ENCODE results near the gene ROBO2.

Gene ROBO2

DNA sequence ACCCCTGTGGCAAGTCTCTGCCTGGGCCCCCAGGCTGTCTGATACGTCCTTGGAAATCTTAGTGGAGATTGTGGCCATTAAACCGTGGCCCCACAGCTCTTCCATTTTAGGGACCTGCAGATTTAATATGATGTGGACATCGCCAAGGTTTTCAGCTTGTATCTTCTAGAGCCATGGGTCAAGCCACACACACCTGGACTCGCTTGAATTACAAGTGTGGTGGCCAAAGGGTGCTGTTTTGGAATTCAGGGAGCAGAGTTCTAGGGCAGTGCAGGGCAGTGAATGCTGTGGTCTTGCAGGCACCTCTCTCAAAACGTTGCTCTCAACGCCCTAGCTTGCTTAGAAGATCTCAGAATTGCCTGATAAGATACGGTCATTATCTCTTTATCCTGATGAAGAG, 211.2 kb downstream of the ROBO2 start:
- no peak for DNase-seq
- ChIA-PET POLR2A (no interaction called here), CTCF (no interaction called here)
- Histone ChIP-seq H3K9me3 (ENCODE audit: control extremely low read depth in 1 of 5, control insufficient read depth in 4 of 5, insufficient read depth in 2 of 5, low read depth in 1 of 5, low read length in 4 of 5) (no peaks in the 10 kb centered on the region), H3K27me3 (replicated peaks in 2 of 5; ENCODE audit: control insufficient read depth in 4 of 5, insufficient read depth in 5 of 5, low read length in 4 of 5) (peaks cover 0 to 5% (median 0%) of the 10 kb centered on the region in 5 experiments), H3K36me3 (ENCODE audit: control insufficient read depth in 4 of 4, insufficient read depth in 4 of 4, low read length in 3 of 4) (no peaks in the 10 kb centered on the region), H3K4me3 (ENCODE audit: control insufficient read depth in 1 of 7, extremely low read depth in 1 of 7, insufficient read depth in 4 of 7, low read depth in 2 of 7, low read length in 6 of 7) (no peak overlapping the region), H3K4me1 (ENCODE audit: control extremely low read depth in 1 of 4, control insufficient read depth in 4 of 4, insufficient read depth in 4 of 4, low read length in 3 of 4) (no peaks in the 10 kb centered on the region), H3K27ac (ENCODE audit: insufficient read depth in 1 of 2, low read depth in 1 of 2, low read length in 2 of 2, poor library complexity in 1 of 2, severe bottlenecking in 2 of 2) (no peak overlapping the region)
- 93% methylated on average over 7 of the region's 7 CpGs for WGBS (ENCODE audit: insufficient coverage)

DNA sequence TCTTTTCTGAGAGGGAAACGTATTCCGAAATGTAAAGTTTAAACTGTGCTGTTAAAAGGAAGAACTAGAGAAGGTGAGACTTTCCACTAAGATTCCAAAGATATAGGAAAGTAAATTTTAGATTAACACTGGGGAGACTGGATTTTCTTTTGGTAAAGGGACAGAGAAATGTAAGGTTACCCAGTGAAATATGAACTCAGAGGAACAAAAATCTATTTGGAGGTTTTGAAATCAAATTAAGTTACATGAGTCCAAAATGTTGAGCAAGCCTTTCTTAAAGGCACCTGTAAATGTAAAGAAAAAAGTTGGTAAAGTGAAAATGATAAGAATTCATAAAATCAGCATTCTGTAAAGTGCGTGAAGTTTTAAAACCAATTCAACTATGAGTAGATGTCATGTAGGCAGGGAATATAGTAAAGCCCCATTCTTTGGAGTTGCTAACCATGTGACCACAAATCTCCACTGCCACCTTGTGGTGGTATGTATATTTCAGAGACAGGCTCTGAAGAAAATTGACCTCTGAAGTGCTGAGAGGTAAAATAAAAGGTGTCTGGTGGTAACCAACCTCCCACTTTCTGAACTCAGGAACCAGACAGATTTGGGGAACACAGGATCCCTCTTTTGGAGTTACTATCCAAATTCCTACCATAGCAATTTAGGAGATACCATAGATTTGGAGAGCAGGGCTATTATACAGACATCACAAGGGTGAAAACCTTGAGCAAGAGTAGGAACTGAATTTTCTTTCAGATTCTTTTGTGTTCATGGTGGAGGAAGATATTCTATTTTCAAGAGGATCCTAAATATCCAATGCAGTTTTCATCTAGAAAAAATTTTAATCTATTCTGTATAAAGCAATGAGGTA, 215.3 kb downstream of the ROBO2 start:
- POLR2A ChIA-PET: no interaction called here
- Histone ChIP-seq H3K4me1 (ENCODE audit: control extremely low read depth in 1 of 4, control insufficient read depth in 4 of 4, insufficient read depth in 4 of 4, low read length in 3 of 4) (no peaks in the 10 kb centered on the region), H3K36me3 (ENCODE audit: control insufficient read depth in 4 of 4, insufficient read depth in 4 of 4, low read length in 3 of 4) (no peaks in the 10 kb centered on the region), H3K9me3 (ENCODE audit: control extremely low read depth in 1 of 5, control insufficient read depth in 4 of 5, insufficient read depth in 2 of 5, low read depth in 1 of 5, low read length in 4 of 5) (no peaks in the 10 kb centered on the region), H3K4me3 (ENCODE audit: control insufficient read depth in 1 of 7, extremely low read depth in 1 of 7, insufficient read depth in 4 of 7, low read depth in 2 of 7, low read length in 6 of 7) (no peak overlapping the region), H3K27me3 (replicated peaks in 2 of 5; ENCODE audit: control insufficient read depth in 4 of 5, insufficient read depth in 5 of 5, low read length in 4 of 5) (peaks cover 0 to 5% (median 0%) of the 10 kb centered on the region in 5 experiments), H3K27ac (ENCODE audit: insufficient read depth in 1 of 2, low read depth in 1 of 2, low read length in 2 of 2, poor library complexity in 1 of 2, severe bottlenecking in 2 of 2) (no peak overlapping the region)
- peak; percentile 34 to 62 (median 54) for DNase-seq
- CTCF ChIA-PET: interaction anchor here (1.0 to 2.6 kb wide), 2 partner anchors 18 to 217 kb away, joined by 4 to 12 read pairs; no protein-coding TSS in a partner anchor
- 100% methylated on average over 1 of the region's 3 CpGs for WGBS (ENCODE audit: insufficient coverage)

GRCh38 chr3:77256584-77257503, 216.9 kb downstream of the ROBO2 start:
- Histone ChIP-seq H3K27ac (ENCODE audit: insufficient read depth in 1 of 2, low read depth in 1 of 2, low read length in 2 of 2, poor library complexity in 1 of 2, severe bottlenecking in 2 of 2) (no peak overlapping the region), H3K36me3 (ENCODE audit: control insufficient read depth in 4 of 4, insufficient read depth in 4 of 4, low read length in 3 of 4) (no peaks in the 10 kb centered on the region), H3K9me3 (ENCODE audit: control extremely low read depth in 1 of 5, control insufficient read depth in 4 of 5, insufficient read depth in 2 of 5, low read depth in 1 of 5, low read length in 4 of 5) (no peaks in the 10 kb centered on the region), H3K27me3 (replicated peaks in 2 of 5; ENCODE audit: control insufficient read depth in 4 of 5, insufficient read depth in 5 of 5, low read length in 4 of 5) (peaks cover 0 to 2% (median 0%) of the 10 kb centered on the region in 5 experiments), H3K4me1 (ENCODE audit: control extremely low read depth in 1 of 4, control insufficient read depth in 4 of 4, insufficient read depth in 4 of 4, low read length in 3 of 4) (no peaks in the 10 kb centered on the region), H3K4me3 (ENCODE audit: control insufficient read depth in 1 of 7, extremely low read depth in 1 of 7, insufficient read depth in 4 of 7, low read depth in 2 of 7, low read length in 6 of 7) (no peak overlapping the region)
- no peak for DNase-seq
- WGBS (ENCODE audit: insufficient coverage): 88% methylated on average over 7 of the region's 9 CpGs
- POLR2A ChIA-PET: no interaction called here
- CTCF ChIA-PET: interaction anchor here (1.4 to 2.6 kb wide), 2 partner anchors 13 to 218 kb away, joined by 3 to 12 read pairs; no protein-coding TSS in a partner anchor

DNA sequence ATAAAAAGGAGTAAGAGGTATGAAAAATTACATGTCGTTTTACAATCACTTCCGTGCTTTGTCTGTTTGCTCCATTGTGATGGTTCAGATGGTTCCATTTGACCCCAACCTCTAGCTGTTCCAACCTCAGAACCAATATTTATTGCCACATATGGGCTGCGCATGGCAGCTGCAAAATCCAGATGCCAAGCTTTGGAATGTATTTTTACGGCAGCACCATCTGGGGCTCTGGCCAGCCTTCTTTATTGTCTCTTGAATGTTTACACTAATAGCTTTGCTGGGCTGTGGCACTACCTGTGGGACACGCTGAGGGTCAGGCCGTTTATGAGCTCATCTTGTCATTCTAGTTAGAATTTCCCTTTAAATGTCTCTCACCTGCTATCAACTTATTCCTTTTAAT, 219.8 kb downstream of the ROBO2 start:
- no peak for DNase-seq
- Histone ChIP-seq H3K36me3 (ENCODE audit: control insufficient read depth in 4 of 4, insufficient read depth in 4 of 4, low read length in 3 of 4) (no peaks in the 10 kb centered on the region), H3K4me3 (ENCODE audit: control insufficient read depth in 1 of 7, extremely low read depth in 1 of 7, insufficient read depth in 4 of 7, low read depth in 2 of 7, low read length in 6 of 7) (no peak overlapping the region), H3K4me1 (ENCODE audit: control extremely low read depth in 1 of 4, control insufficient read depth in 4 of 4, insufficient read depth in 4 of 4, low read length in 3 of 4) (no peaks in the 10 kb centered on the region), H3K27me3 (replicated peaks in 2 of 5; ENCODE audit: control insufficient read depth in 4 of 5, insufficient read depth in 5 of 5, low read length in 4 of 5) (no peaks in the 10 kb centered on the region), H3K9me3 (ENCODE audit: control extremely low read depth in 1 of 5, control insufficient read depth in 4 of 5, insufficient read depth in 2 of 5, low read depth in 1 of 5, low read length in 4 of 5) (no peaks in the 10 kb centered on the region), H3K27ac (ENCODE audit: insufficient read depth in 1 of 2, low read depth in 1 of 2, low read length in 2 of 2, poor library complexity in 1 of 2, severe bottlenecking in 2 of 2) (no peak overlapping the region)
- 86% methylated on average over 4 of the region's 6 CpGs for WGBS (ENCODE audit: insufficient coverage)
- POLR2A ChIA-PET: no interaction called here
- CTCF ChIA-PET: no interaction called here

- CTCF ChIA-PET: no interaction called here
- no peaks in the 10 kb centered on the region for H3K27me3 ChIP-seq (replicated peaks in 2 of 5; ENCODE audit: control insufficient read depth in 4 of 5, insufficient read depth in 5 of 5, low read length in 4 of 5)
- H3K36me3 ChIP-seq (ENCODE audit: control insufficient read depth in 4 of 4, insufficient read depth in 4 of 4, low read length in 3 of 4): no peaks in the 10 kb centered on the region
- WGBS (ENCODE audit: insufficient coverage): no CpG with 5 or more reads among the region's 2 CpGs
- no peak overlapping the region for H3K27ac ChIP-seq (ENCODE audit: insufficient read depth in 1 of 2, low read depth in 1 of 2, low read length in 2 of 2, poor library complexity in 1 of 2, severe bottlenecking in 2 of 2)
- H3K4me3 ChIP-seq (ENCODE audit: control insufficient read depth in 1 of 7, extremely low read depth in 1 of 7, insufficient read depth in 4 of 7, low read depth in 2 of 7, low read length in 6 of 7): no peak overlapping the region
- no peaks in the 10 kb centered on the region for H3K9me3 ChIP-seq (ENCODE audit: control extremely low read depth in 1 of 5, control insufficient read depth in 4 of 5, insufficient read depth in 2 of 5, low read depth in 1 of 5, low read length in 4 of 5)
- no peak for DNase-seq
- POLR2A ChIA-PET: no interaction called here
- H3K4me1 ChIP-seq (ENCODE audit: control extremely low read depth in 1 of 4, control insufficient read depth in 4 of 4, insufficient read depth in 4 of 4, low read length in 3 of 4): no peaks in the 10 kb centered on the region
Observed at GRCh38 chr3:77262361-77262760, 222.5 kb downstream of the ROBO2 start.

- ChIA-PET CTCF (no interaction called here), POLR2A (no interaction called here)
- H3K4me1 ChIP-seq (ENCODE audit: control extremely low read depth in 1 of 4, control insufficient read depth in 4 of 4, insufficient read depth in 4 of 4, low read length in 3 of 4): no peaks in the 10 kb centered on the region
- DNase-seq: no peak
- H3K36me3 ChIP-seq (ENCODE audit: control insufficient read depth in 4 of 4, insufficient read depth in 4 of 4, low read length in 3 of 4): no peaks in the 10 kb centered on the region
- no peaks in the 10 kb centered on the region for H3K9me3 ChIP-seq (ENCODE audit: control extremely low read depth in 1 of 5, control insufficient read depth in 4 of 5, insufficient read depth in 2 of 5, low read depth in 1 of 5, low read length in 4 of 5)
- no peak overlapping the region for H3K27ac ChIP-seq (ENCODE audit: insufficient read depth in 1 of 2, low read depth in 1 of 2, low read length in 2 of 2, poor library complexity in 1 of 2, severe bottlenecking in 2 of 2)
- WGBS (ENCODE audit: insufficient coverage): 97% methylated on average over 3 of the region's 3 CpGs
- H3K4me3 ChIP-seq (ENCODE audit: control insufficient read depth in 1 of 7, extremely low read depth in 1 of 7, insufficient read depth in 4 of 7, low read depth in 2 of 7, low read length in 6 of 7): no peak overlapping the region
- H3K27me3 ChIP-seq (replicated peaks in 2 of 5; ENCODE audit: control insufficient read depth in 4 of 5, insufficient read depth in 5 of 5, low read length in 4 of 5): no peaks in the 10 kb centered on the region
Observed at GRCh38 chr3:77267589-77267988, 227.7 kb downstream of the ROBO2 start.

- Histone ChIP-seq H3K27ac (ENCODE audit: insufficient read depth in 1 of 2, low read depth in 1 of 2, low read length in 2 of 2, poor library complexity in 1 of 2, severe bottlenecking in 2 of 2) (no peak overlapping the region), H3K9me3 (ENCODE audit: control extremely low read depth in 1 of 5, control insufficient read depth in 4 of 5, insufficient read depth in 2 of 5, low read depth in 1 of 5, low read length in 4 of 5) (no peaks in the 10 kb centered on the region), H3K4me1 (ENCODE audit: control extremely low read depth in 1 of 4, control insufficient read depth in 4 of 4, insufficient read depth in 4 of 4, low read length in 3 of 4) (no peaks in the 10 kb centered on the region), H3K36me3 (ENCODE audit: control insufficient read depth in 4 of 4, insufficient read depth in 4 of 4, low read length in 3 of 4) (no peaks in the 10 kb centered on the region), H3K27me3 (replicated peaks in 2 of 5; ENCODE audit: control insufficient read depth in 4 of 5, insufficient read depth in 5 of 5, low read length in 4 of 5) (no peaks in the 10 kb centered on the region), H3K4me3 (ENCODE audit: control insufficient read depth in 1 of 7, extremely low read depth in 1 of 7, insufficient read depth in 4 of 7, low read depth in 2 of 7, low read length in 6 of 7) (no peak overlapping the region)
- DNase-seq: no peak
- POLR2A ChIA-PET: no interaction called here
- no CpG with 5 or more reads among the region's 1 CpG for WGBS (ENCODE audit: insufficient coverage)
- CTCF ChIA-PET: no interaction called here
Observed at GRCh38 chr3:77271306-77271705, 231.4 kb downstream of the ROBO2 start.

Data from common myeloid progenitor, CD34-positive (primary cell).